GM19324 (cell line): Measurements from ENCODE around the gene WDPCP.
A peak's percentile ranks its signal among the peaks of the same experiment; 100 is the strongest.
"Not testable (repeated sequence)": the region's sequence is repeated elsewhere in the genome, so short reads cannot be mapped to it uniquely, and the experiment has no call there.

Experiments
- ATAC-seq: cut with Tn5 transposase; IDR thresholded peaks from one replicate; pipeline ENCODE4 v1.9.1; 2021; ENCODE audit warnings: mild to moderate bottlenecking, moderate library complexity; ENCODE audit not compliant: unreplicated experiment, low FRiP score

WDPCP gene

DNA sequence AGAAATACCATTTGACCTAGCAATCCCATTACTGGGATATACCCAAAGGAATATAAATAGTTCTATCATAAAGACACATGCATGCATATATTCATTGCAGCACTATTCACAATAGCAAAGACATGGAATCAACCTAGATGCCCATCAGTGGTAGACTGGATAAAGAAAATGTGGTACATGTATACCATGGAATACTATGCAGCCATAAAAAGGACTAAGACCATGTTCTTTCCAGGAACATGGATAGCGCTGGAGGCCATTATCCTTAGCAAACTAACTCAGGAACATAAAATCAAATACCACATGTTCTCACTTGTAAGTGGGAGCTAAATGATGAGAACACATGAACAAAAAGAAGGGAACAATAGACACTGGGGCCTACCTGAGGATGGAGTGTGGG, 119.0 kb downstream of the WDPCP start:
- ATAC-seq = not testable (repeated sequence)

DNA sequence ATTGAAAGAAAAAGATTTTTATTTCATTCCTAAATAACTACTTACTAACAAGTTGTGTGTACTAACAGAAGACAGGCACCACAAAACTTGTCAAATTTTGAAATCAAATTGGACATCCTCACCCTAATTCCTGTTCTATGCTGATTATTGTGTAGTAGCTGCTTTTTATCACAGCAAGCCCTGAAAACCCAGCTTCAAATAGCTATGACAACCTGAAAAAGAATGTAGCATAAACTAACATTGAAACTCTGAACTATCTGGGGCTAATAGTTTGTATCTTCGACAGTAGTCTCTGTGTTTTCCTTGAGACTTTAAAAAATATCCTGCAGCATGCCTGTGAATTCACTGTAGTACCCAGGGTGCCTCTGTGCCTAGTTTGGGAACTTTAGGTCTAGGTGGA, 122.6 kb downstream of the WDPCP start:
- ATAC-seq = no peak

DNA sequence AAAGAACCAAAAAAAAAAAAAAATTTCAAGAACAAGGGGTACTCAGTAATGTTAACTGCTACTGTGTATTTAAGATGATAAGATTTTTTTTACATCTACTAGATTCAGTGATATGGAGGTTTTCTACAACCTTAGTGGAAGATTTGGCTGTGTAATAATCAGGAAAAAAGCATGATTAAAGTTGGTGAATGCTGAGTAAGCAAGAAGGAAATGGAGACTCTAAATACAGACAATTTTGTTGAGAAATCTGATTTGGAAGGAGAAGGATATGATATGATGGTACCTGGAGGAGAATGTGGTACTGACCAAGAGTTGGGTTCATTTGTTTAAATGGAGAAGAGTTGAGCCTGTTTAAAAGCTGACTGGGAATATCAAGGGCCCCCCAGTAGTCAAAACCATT, 125.1 kb downstream of the WDPCP start:
- no peak for ATAC-seq

DNA sequence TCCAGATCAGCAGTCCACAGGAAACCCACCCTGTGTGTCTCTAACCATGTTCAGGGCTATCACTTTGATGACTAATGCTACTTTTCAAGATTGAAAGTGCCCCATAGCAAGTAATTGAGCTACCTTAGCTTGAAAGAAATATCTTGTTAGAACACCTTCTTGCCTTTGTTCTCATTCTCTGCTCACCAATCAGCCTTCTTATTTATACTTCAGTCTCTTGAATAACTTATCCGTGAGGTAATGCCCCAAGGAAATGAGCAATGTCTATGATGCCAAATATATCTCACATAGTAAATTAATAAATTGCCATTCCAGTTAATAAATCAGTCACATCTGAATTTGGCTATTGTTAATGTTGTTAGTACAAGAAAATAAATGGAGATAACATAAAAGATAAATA, 141.6 kb downstream of the WDPCP start:
- ATAC-seq = no peak

- ATAC-seq = no peak
Measured at GRCh38 chr2:63444565-63445288, 143.6 kb downstream of the WDPCP start.

DNA sequence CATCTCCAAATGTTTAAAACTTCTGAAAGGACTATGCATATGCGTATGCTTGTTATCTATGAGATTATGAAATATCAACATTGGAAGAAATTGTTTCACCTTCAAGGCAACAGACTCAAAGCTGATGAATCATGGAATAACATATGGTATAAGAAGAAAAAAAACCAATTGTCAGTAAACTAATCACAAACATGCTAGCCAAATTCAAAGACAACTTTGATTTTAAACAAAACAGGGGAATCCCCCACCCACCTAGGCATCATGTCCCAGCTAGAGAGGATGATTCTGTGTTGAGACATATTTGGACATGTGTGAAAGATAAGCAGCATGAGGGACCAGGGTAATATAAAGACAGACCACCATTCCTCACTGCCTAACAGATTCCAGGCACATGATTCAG, 147.7 kb downstream of the WDPCP start:
- ATAC-seq = no peak

DNA sequence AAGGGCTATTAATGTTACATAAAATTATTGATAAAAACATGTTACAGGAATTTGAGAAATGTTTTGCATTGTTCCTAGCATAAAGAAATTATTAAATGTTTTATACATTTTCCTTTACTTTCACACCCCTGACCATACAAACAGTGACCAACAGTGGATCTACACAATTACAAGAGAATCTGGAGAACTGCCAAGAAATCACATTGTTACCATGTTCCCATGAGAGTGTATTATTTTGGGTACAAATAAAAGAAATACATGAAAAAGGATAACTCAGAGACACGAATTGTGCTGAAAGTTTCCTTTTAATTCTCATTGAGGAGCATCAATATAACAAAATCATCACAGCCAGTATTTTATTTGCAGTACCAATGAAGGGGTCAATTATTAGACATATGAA, 150.1 kb downstream of the WDPCP start:
- ATAC-seq = no peak

- no peak for ATAC-seq
Measured at GRCh38 chr2:63436488-63436887, 151.8 kb downstream of the WDPCP start.

GRCh38 chr2:63435070-63435469, 153.2 kb downstream of the WDPCP start:
- ATAC-seq = no peak

- no peak for ATAC-seq
Measured at GRCh38 chr2:63434024-63435001, 154.0 kb downstream of the WDPCP start.

DNA sequence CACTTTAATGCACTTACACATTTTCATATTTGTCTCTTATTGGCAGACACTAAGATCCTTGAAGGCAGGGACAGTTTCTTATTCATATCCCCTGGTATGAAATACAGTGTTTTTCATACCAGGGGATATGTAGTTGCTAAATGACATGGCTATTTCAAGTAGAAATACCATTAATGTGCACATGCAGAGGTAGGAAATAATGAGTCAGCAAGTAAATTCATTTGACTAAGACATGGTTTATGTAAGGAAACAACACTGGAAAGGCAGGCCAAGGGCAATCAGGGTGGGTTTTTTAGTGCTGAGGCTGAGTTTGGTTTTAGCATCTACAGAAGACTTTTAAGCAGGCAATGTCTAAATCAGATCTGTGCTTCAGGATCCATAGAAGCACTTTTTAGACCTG, 155.9 kb downstream of the WDPCP start:
- ATAC-seq = no peak

- ATAC-seq = no peak
Measured at GRCh38 chr2:63425606-63426005, 162.7 kb downstream of the WDPCP start.

GRCh38 chr2:63425079-63425416, 163.2 kb downstream of the WDPCP start:
- ATAC-seq = peak; percentile 87

DNA sequence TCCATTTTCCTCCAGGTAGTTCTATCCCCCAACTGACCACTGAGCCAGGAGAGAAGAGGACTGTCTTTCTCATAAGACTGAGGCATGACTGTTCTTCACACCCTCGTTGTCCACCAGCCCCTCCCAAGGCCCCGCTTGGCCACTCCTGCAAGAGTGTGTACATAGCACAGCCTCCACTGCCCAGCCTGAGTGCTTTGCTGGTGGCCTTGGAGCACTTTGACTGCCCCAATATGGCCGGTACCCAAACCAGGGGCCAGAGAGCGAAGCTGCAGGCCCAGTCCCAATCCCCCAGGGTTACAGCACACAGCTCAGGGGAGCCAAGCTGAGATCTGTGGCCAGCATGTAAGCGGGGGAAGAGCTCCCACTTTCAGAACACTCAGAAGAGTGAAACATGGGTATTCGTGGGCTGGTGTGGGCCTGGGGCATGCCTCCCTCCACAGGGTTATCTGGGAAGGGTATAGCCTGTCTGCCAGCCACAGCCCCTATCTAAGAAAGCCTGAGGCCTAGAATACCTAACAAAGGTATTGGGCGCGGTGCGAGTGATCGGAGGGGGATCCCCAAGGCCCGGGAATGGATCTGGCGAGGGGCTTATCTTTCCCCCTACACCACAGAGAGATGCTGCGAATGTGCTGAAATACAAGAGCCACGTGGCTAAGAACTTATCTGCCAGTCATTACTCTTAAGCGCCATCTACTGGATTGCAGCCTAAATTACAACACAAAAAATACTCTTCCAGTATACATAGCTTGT, 163.8 kb downstream of the WDPCP start:
- no peak for ATAC-seq

DNA sequence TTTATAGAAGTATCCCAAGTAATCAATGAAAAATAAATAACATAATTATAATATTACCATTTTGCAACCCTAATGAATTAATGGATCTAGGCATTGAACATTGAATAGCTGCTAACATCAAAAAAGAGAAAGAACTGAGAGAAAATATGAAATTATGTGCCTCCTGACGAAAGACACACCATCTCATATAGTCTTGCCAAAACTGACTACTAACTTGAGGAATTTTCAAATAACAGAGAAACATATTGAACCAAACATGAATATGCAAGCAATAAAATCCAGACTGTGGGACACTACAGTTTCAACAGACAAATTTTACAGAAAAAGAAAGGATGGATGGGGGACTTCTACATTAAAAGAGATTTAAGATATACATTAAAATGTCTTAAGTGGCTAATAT, 165.7 kb downstream of the WDPCP start:
- no peak for ATAC-seq

GRCh38 chr2:63408530-63408929, 179.7 kb downstream of the WDPCP start:
- no peak for ATAC-seq

DNA sequence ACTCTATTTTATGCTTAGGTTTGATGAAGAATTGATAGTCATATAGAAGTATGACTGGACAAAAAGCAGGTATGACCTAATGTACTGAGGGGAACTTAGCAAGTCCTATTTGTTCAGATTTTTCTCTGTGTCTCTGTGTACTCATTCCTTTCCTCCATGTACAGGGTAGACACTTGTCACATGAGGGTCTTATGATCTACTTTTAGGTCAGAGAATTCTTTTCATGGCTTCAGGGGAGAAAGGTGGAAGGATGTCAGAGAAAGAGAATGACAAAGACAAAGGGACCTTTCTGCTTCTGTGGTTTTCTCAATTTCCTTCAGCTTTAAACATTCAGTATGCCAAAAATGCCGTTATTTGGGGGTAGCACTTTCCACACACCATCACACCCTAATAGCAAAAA, 181.6 kb downstream of the WDPCP start:
- no peak for ATAC-seq

GRCh38 chr2:63403820-63404219, 184.5 kb downstream of the WDPCP start:
- no peak for ATAC-seq

DNA sequence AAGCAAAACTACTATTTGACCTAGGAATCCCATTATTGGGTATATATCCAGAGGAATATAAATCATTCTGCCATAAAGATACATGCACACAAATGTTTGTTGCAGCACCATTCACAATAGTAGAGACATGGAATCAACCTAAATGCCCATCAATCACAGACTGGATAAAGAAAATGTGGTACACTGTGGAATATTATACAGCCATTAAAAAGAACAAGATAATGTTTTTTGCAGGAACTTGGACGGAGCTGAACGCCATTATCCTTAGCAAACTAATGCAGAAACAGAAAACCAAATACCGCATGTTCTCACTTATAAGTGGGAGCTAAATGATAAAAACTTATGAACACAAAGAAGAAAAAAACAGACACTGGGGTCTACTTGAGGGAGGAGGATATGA, 185.4 kb downstream of the WDPCP start:
- ATAC-seq = not testable (repeated sequence)

GRCh38 chr2:63399156-63399555, 189.1 kb downstream of the WDPCP start:
- ATAC-seq = no peak

DNA sequence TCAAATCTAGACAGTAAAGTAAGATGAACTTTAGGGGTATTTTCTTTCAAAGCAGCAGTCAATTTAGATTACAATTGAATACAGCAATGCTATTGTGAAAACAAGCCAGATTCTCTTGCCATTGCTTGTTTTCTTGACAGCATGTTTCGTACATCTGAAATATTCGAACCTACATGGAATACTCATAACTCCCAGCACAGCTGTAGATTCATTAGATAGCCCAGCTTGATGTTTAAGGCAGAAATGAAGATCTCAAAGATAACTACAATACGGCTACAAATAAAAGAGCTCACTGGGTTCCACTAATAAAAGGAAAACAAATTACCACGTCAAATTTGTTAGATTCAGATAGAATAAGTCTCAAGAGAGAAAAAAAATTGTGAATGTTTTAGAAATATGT, 208.8 kb downstream of the WDPCP start:
- ATAC-seq = no peak
